ENCODE results near the gene CASZ1.

CASZ1 gene

GRCh38 chr1:10624256-10625050, 172.0 kb downstream of the CASZ1 start:
- no peak for DNase-seq (ENCODE audit: low spot score)

- no peak for DNase-seq (ENCODE audit: low spot score)
These were observed 172.7 kb downstream of the CASZ1 start for GRCh38 chr1:10623686-10624145.

GRCh38 chr1:10622910-10623685, 173.3 kb downstream of the CASZ1 start:
- no peak for DNase-seq (ENCODE audit: low spot score)

GRCh38 chr1:10621906-10622305, 174.5 kb downstream of the CASZ1 start:
- no peak for DNase-seq (ENCODE audit: low spot score)

GRCh38 chr1:10620776-10621175, 175.7 kb downstream of the CASZ1 start:
- DNase-seq (ENCODE audit: low spot score): no peak

- no peak for DNase-seq (ENCODE audit: low spot score)
These were observed 178.2 kb downstream of the CASZ1 start for GRCh38 chr1:10617931-10618885.

GRCh38 chr1:10617318-10617717, 179.1 kb downstream of the CASZ1 start:
- no peak for DNase-seq (ENCODE audit: low spot score)

GRCh38 chr1:10616696-10617095, 179.8 kb downstream of the CASZ1 start:
- DNase-seq (ENCODE audit: low spot score): no peak

GRCh38 chr1:10615932-10616671, 180.3 kb downstream of the CASZ1 start:
- DNase-seq (ENCODE audit: low spot score): no peak

GRCh38 chr1:10615332-10615731, 181.1 kb downstream of the CASZ1 start:
- no peak for DNase-seq (ENCODE audit: low spot score)

- no peak for DNase-seq (ENCODE audit: low spot score)
These were observed 181.8 kb downstream of the CASZ1 start for GRCh38 chr1:10614377-10615225.

GRCh38 chr1:10613861-10614260, 182.6 kb downstream of the CASZ1 start:
- no peak for DNase-seq (ENCODE audit: low spot score)

GRCh38 chr1:10613340-10613739, 183.1 kb downstream of the CASZ1 start:
- DNase-seq (ENCODE audit: low spot score): no peak

GRCh38 chr1:10612436-10613160, 183.8 kb downstream of the CASZ1 start:
- no peak for DNase-seq (ENCODE audit: low spot score)

- no peak for DNase-seq (ENCODE audit: low spot score)
These were observed 185.4 kb downstream of the CASZ1 start for GRCh38 chr1:10610901-10611600.

- DNase-seq (ENCODE audit: low spot score): no peak
These were observed 187.8 kb downstream of the CASZ1 start for GRCh38 chr1:10608690-10609089.

- no peak for DNase-seq (ENCODE audit: low spot score)
These were observed 189.2 kb downstream of the CASZ1 start for GRCh38 chr1:10607228-10607627.

GRCh38 chr1:10606064-10606463, 190.4 kb downstream of the CASZ1 start:
- DNase-seq (ENCODE audit: low spot score): no peak

GRCh38 chr1:10604966-10605365, 191.5 kb downstream of the CASZ1 start:
- no peak for DNase-seq (ENCODE audit: low spot score)

Data from LoVo (cell line).